A549 (cell line): Measurements from ENCODE around the gene MEN1. TPM values are rescaled to one million over a fixed set of nuclear protein-coding genes. Genes with fewer than 3 reads are reported as not detected.
A peak's percentile ranks its signal among the peaks of the same experiment; 100 is the strongest.

Source experiments
- ATAC-seq, 2 experiments: fragments of 200-7000 bp in 1 of 2; fragments of >200 bp in 1 of 2; cut with Nextera tagmentation in 1 of 2; cut with Tn5 transposase in 1 of 2; 3 replicates each; pipeline versions ENCODE4 v1.8.0 to v1.9.1; 2018 to 2020; ENCODE audit warnings: mild to moderate bottlenecking in 1 of 2, moderate library complexity in 1 of 2
- CTCF ChIA-PET: fragments of 300-600 bp; sonication (Branson Sonifier 250); formaldehyde crosslinking; extraction: SDS; loops from one replicate; lab custom pipeline; 2021; ENCODE audit warnings: antibody characterized with exemption, inconsistent platforms; lab: Yijun Ruan, JAX
- POLR2A ChIA-PET: fragments of 350-600 bp; formaldehyde crosslinking; extraction: SDS; loops from one replicate; lab custom pipeline; 2021; ENCODE audit warnings: antibody characterized with exemption, inconsistent platforms; lab: Yijun Ruan, JAX
- DNase-seq, 2 experiments: peaks; one replicate each; pipeline versions ENCODE4 v3.0.0 to v3.0.0-alpha.2; 2011 to 2016; ENCODE audit warnings: low read depth in 1 of 2, low spot score in 1 of 2
- FAIRE-seq: peaks from 2 replicates; lab custom pipeline; 2011; peaks lifted over from hg19 to GRCh38; lab: Jason Lieb, UNC
- H3K27ac ChIP-seq, 2 experiments: fragments of >200 bp; sonication (Bioruptor Twin); formaldehyde crosslinking; 3 replicates each; pipeline ENCODE4 v1.5.1; 2016 to 2017
- H3K4me1 ChIP-seq: fragments of >200 bp; sonication (Bioruptor Twin); formaldehyde crosslinking; 3 replicates; pipeline ENCODE4 v1.6.1; 2016
- H3K4me2 ChIP-seq: fragments of >200 bp; sonication (Bioruptor Twin); formaldehyde crosslinking; 3 replicates; pipeline ENCODE4 v1.6.1; 2016
- H3K4me3 ChIP-seq: fragments of >200 bp; sonication (Bioruptor Twin); formaldehyde crosslinking; 3 replicates; pipeline ENCODE4 v1.5.1; 2016
- H3K9me3 ChIP-seq: fragments of >200 bp; sonication (Bioruptor Twin); formaldehyde crosslinking; 3 replicates; pipeline ENCODE4 v1.6.1; 2016
- CTCF ChIP-seq: fragments of >200 bp; sonication (Bioruptor Twin); formaldehyde crosslinking; IDR thresholded peaks from 3 replicates; pipeline ENCODE4 v1.5.1; 2016
- ELK1 ChIP-seq: fragments of 150-350 bp; IDR thresholded peaks from 2 replicates; pipeline ENCODE4 v1.6.1; 2014; ENCODE audit warnings: low read depth, mild to moderate bottlenecking, low read length
- EP300 ChIP-seq, 2 experiments: fragments of >200 bp; sonication (Bioruptor Twin); formaldehyde crosslinking; IDR thresholded peaks; 2 replicates in 1 of 2; 3 replicates in 1 of 2; pipeline ENCODE4 v1.6.1; 2016 to 2017
- FOSL2 ChIP-seq, 2 experiments: fragments of 450-650 bp in 1 of 2; fragments of >200 bp in 1 of 2; sonication (Bioruptor Twin) in 1 of 2; formaldehyde crosslinking; IDR thresholded peaks; 2 replicates each; pipeline versions ENCODE4 v1.5.0 to v1.6.1; 2016 to 2020; ENCODE audit warnings: mild to moderate bottlenecking in 1 of 2, moderate library complexity in 1 of 2
- GATA3 ChIP-seq: IDR thresholded peaks from 2 replicates; pipeline ENCODE4 v1.6.1; 2012; ENCODE audit warnings: borderline replicate concordance
- HMGXB4 ChIP-seq: fragments of 250-450 bp; sonication (Bioruptor Pico); IDR thresholded peaks from 2 replicates; pipeline ENCODE4 v1.5.0; 2021; ENCODE audit warnings: mild to moderate bottlenecking, moderate library complexity, borderline replicate concordance
- HOXA7 ChIP-seq: fragments of 250-450 bp; sonication (Bioruptor Pico); IDR thresholded peaks from 2 replicates; pipeline ENCODE4 v1.5.0; 2020; ENCODE audit warnings: mild to moderate bottlenecking, moderate library complexity
- HOXB5 ChIP-seq: fragments of 250-450 bp; sonication (Bioruptor Pico); IDR thresholded peaks from 2 replicates; pipeline ENCODE4 v1.5.0; 2020; ENCODE audit warnings: mild to moderate bottlenecking, moderate library complexity
- JUN ChIP-seq, 2 experiments: fragments of >200 bp; sonication (Bioruptor Twin); formaldehyde crosslinking; IDR thresholded peaks; 2 replicates in 1 of 2; 3 replicates in 1 of 2; pipeline ENCODE4 v1.6.1; 2016 to 2017
- MAFK ChIP-seq: fragments of 450-650 bp; IDR thresholded peaks from 2 replicates; pipeline ENCODE4 v1.6.1; 2014; ENCODE audit not compliant: partially characterized antibody
- MAZ ChIP-seq: fragments of 150-350 bp; IDR thresholded peaks from 2 replicates; pipeline ENCODE4 v1.6.1; 2014; ENCODE audit warnings: antibody characterized with exemption, low read depth, low read length, borderline replicate concordance
- PBX3 ChIP-seq: IDR thresholded peaks from 2 replicates; pipeline ENCODE4 v1.6.1; 2012
- POLR2AphosphoS2 ChIP-seq: conservative IDR thresholded peaks from 2 replicates; pipeline ENCODE4 v1.6.1; 2012; ENCODE audit warnings: low read length, improper control_type of control experiment, inconsistent platforms
- RAD21 ChIP-seq, 2 experiments: fragments of >200 bp in 1 of 2; sonication (Bioruptor Twin) in 1 of 2; formaldehyde crosslinking in 1 of 2; IDR thresholded peaks in 1 of 2; conservative IDR thresholded peaks in 1 of 2; 2 replicates in 1 of 2; 3 replicates in 1 of 2; pipeline ENCODE4 v1.6.1; 2012 to 2018; ENCODE audit warnings: inconsistent platforms in 1 of 2
- RARB ChIP-seq: fragments of 250-450 bp; sonication (Bioruptor Pico); IDR thresholded peaks from 2 replicates; pipeline ENCODE4 v1.8.0; 2021; ENCODE audit warnings: mild to moderate bottlenecking, moderate library complexity
- RNF2 ChIP-seq: fragments of 200-600 bp; sonication (generic); IDR thresholded peaks from 2 replicates; pipeline ENCODE4 v1.6.1; 2016; ENCODE audit warnings: low read depth, mild to moderate bottlenecking, antibody characterized with exemption, moderate library complexity, borderline replicate concordance
- SMC3 ChIP-seq: fragments of >200 bp; sonication (Bioruptor Twin); formaldehyde crosslinking; IDR thresholded peaks from 3 replicates; pipeline ENCODE4 v1.6.1; 2018; ENCODE audit warnings: inconsistent platforms
- SREBF2 ChIP-seq: fragments of 450-650 bp; IDR thresholded peaks from 2 replicates; pipeline ENCODE4 v1.6.1; 2014; ENCODE audit warnings: mild to moderate bottlenecking, moderate library complexity
- TFCP2L1 ChIP-seq: fragments of 250-450 bp; sonication (Bioruptor Pico); IDR thresholded peaks from 2 replicates; pipeline ENCODE4 v1.5.0; 2021; ENCODE audit warnings: mild to moderate bottlenecking
- USF2 ChIP-seq: fragments of 450-650 bp; IDR thresholded peaks from 2 replicates; pipeline ENCODE4 v1.6.1; 2014; ENCODE audit warnings: antibody characterized with exemption
- ZFP36 ChIP-seq: fragments of 450-650 bp; IDR thresholded peaks from 2 replicates; pipeline ENCODE4 v1.6.1; 2014; ENCODE audit warnings: borderline replicate concordance; ENCODE audit not compliant: partially characterized antibody
- WGBS: methylation state at CpG from one replicate; pipeline ENCODE4 v1.1.6; 2017; ENCODE audit errors: missing lambda C conversion rate; 5-methylcytosine and 5-hydroxymethylcytosine counted together
- polyA plus RNA-seq, 4 experiments: library from polyadenylated mRNA; depleted of rRNA in 3 of 4; stranded (reverse); fragments of >200 nt; fragmentation: RNase III in 1 of 4; extraction: RNeasy Plus Mini Kit Qiagen cat#74134 plus additional on column Dnase treatment in 1 of 4; gene quantifications; 2 replicates in 3 of 4; 3 replicates in 1 of 4; pipeline ENCODE4 v1.2.3, GENCODE V29; 2011 to 2017

MEN1 gene
- polyA plus RNA-seq, 2 of the 4 experiments (the other 2 are of a cell fraction): 17.0 to 34.7 TPM

GRCh38 chr11:64841592-64842365 lies 31.4 kb upstream of the MEN1 start:
- no peak for FAIRE-seq
- ATAC-seq: no peak

GRCh38 chr11:64839887-64840782 lies 29.8 kb upstream of the MEN1 start:
- peaks cover 35% of the 10 kb centered on the region for H3K4me1 ChIP-seq
- FAIRE-seq (no peak), DNase-seq (no peak), ATAC-seq (no peak)
- H3K4me3 ChIP-seq: no peak overlapping the region
- POLR2A ChIA-PET: no interaction called here
- no peak overlapping the region for H3K27ac ChIP-seq
- no peak overlapping the region for H3K4me2 ChIP-seq
- H3K9me3 ChIP-seq: no peaks in the 10 kb centered on the region
- TF ChIP-seq POLR2AphosphoS2: no peak
- TF ChIP-seq FOSL2 (IDR thresholded peaks at IDR 0.05): no peak
- TF ChIP-seq FOSL2 (CRISPR knock-in tag; IDR thresholded peaks at IDR 0.05): no peak
- CTCF ChIA-PET: interaction anchor here (0.6 to 39.4 kb wide), 7 partner anchors 8 to 174 kb away, joined by 3 to 1607 read pairs (median 7); partner anchors contain the start of genes ARL2 and EHD1
- 87% methylated on average over 21 of the region's 24 CpGs for WGBS

More at GRCh38 chr11:64841592-64842365, 31.4 kb upstream of the MEN1 start:
- no peak for TF ChIP-seq GATA3
- no peak for TF ChIP-seq HOXA7 (CRISPR knock-in tag)
- no peak for TF ChIP-seq ZFP36
- TF ChIP-seq MAZ: no peak
- no peak for TF ChIP-seq PBX3
- no peak for TF ChIP-seq RAD21 (conservative IDR thresholded peaks at IDR 0.05 in 1 of 2, IDR thresholded peaks at IDR 0.05 in 1 of 2)
- TF ChIP-seq HMGXB4 (CRISPR knock-in tag): no peak
- TF ChIP-seq USF2: no peak
- no peak for TF ChIP-seq EP300 (IDR thresholded peaks at IDR 0.05)
- no peak for TF ChIP-seq HOXB5
- no peak for TF ChIP-seq RARB (CRISPR knock-in tag)
- TF ChIP-seq JUN (IDR thresholded peaks at IDR 0.05): no peak
- TF ChIP-seq, all 56 proteins: peak for 0
- ChIA-PET CTCF (interaction anchor here (1.2 to 39.4 kb wide), 7 partner anchors 7 to 55 kb away, joined by 3 to 1607 read pairs (median 12); partner anchors contain the start of gene EHD1), POLR2A (no interaction called here)
- H3K27ac ChIP-seq: peak overlapping the region; percentile 78 to 82
- peak overlapping the region; percentile 91 for H3K4me2 ChIP-seq
- H3K4me1 ChIP-seq: peaks cover 30% of the 10 kb centered on the region
- 87% methylated on average over 11 of the region's 15 CpGs for whole genome bisulfite sequencing
- no peaks in the 10 kb centered on the region for H3K9me3 ChIP-seq
- H3K4me3 ChIP-seq: no peak overlapping the region
- DNase-seq: no peak

- 75% methylated on average over 10 of the region's 13 CpGs for WGBS
- no peak overlapping the region for H3K4me2 ChIP-seq
- ChIA-PET POLR2A (no interaction called here), CTCF (interaction anchor here (1.5 to 39.4 kb wide), 6 partner anchors 7 to 175 kb away, joined by 4 to 1607 read pairs (median 8); partner anchors contain the start of genes ARL2 and EHD1)
- FAIRE-seq (no peak), ATAC-seq (no peak), DNase-seq (no peak)
- H3K9me3 ChIP-seq: no peaks in the 10 kb centered on the region
- no peak overlapping the region for H3K4me3 ChIP-seq
- no peak overlapping the region for H3K27ac ChIP-seq
- TF ChIP-seq CTCF (no peak), SREBF2 (no peak), ELK1 (no peak), TFCP2L1 (CRISPR knock-in tag) (no peak), HOXA7 (CRISPR knock-in tag) (no peak), POLR2AphosphoS2 (no peak), RNF2 (no peak), SMC3 (no peak), GATA3 (no peak), MAFK (no peak), EP300 (IDR thresholded peaks at IDR 0.05) (no peak), MAZ (no peak)
- peaks cover 41% of the 10 kb centered on the region for H3K4me1 ChIP-seq
Measured at GRCh38 chr11:64839335-64839734, 29.0 kb upstream of the MEN1 start.
